Neuron (in vitro differentiated cells): ENCODE measurements around the gene TIRAP.
A peak's percentile ranks its signal among the peaks of the same experiment; 100 is the strongest.
"Not testable (repeated sequence)": the region's sequence is repeated elsewhere in the genome, so short reads cannot be mapped to it uniquely, and the experiment has no call there.

Experiments
- H2AFZ ChIP-seq: one replicate; pipeline ENCODE4 v1.6.1; 2013; ENCODE audit warnings: low read depth, mild to moderate bottlenecking, inconsistent platforms, low read length, moderate library complexity
- H3K27me3 ChIP-seq: one replicate; pipeline ENCODE4 v1.6.1; 2013; ENCODE audit warnings: low read length; ENCODE audit not compliant: insufficient read depth
- H3K36me3 ChIP-seq: one replicate; pipeline ENCODE4 v1.6.1; 2013; ENCODE audit warnings: low read length; ENCODE audit not compliant: insufficient read depth
- H3K4me1 ChIP-seq: one replicate; pipeline ENCODE4 v1.6.1; 2013; ENCODE audit warnings: low read length; ENCODE audit not compliant: insufficient read depth
- H3K4me3 ChIP-seq: 2 replicates; pipeline ENCODE4 v1.5.1; 2013; ENCODE audit warnings: mild to moderate bottlenecking, low read length, moderate library complexity
- H3K9me3 ChIP-seq: one replicate; pipeline ENCODE4 v1.6.1; 2013; ENCODE audit warnings: low read length

The TIRAP gene

GRCh38 chr11:126297004-126297403 lies 14.1 kb downstream of the TIRAP start:
- no peaks in the 10 kb centered on the region for H3K27me3 ChIP-seq
- H3K4me3 ChIP-seq, result no peak overlapping the region
- H2AFZ ChIP-seq, result no peak overlapping the region
- no peaks in the 10 kb centered on the region for H3K4me1 ChIP-seq
- no peaks in the 10 kb centered on the region for H3K9me3 ChIP-seq
- H3K36me3 ChIP-seq, result peaks cover 27% of the 10 kb centered on the region

GRCh38 chr11:126303623-126304456 lies 20.9 kb downstream of the TIRAP start, which contains the start of gene DCPS:
TSS of gene DCPS (plus strand) at chr11:126304060. CDS start at chr11:126304081, 21 bp downstream.
- Histone ChIP-seq H3K27me3 (no peaks in the 10 kb centered on the region), H3K36me3 (peaks cover 5% of the 10 kb centered on the region), H3K4me1 (peaks cover 15% of the 10 kb centered on the region), H2AFZ (peak within 1 kb of the TSS; percentile 66), H3K9me3 (peaks cover 2% of the 10 kb centered on the region), H3K4me3 (peak within 1 kb of the TSS; percentile 76)

GRCh38 chr11:126304457-126305075 lies 21.7 kb downstream of the TIRAP start:
- Histone ChIP-seq H2AFZ (peak overlapping the region; percentile 66), H3K4me1 (peaks cover 15% of the 10 kb centered on the region), H3K4me3 (peak overlapping the region; percentile 76), H3K36me3 (peaks cover 3% of the 10 kb centered on the region), H3K9me3 (peaks cover 2% of the 10 kb centered on the region), H3K27me3 (no peaks in the 10 kb centered on the region)

- H3K9me3 ChIP-seq, result peaks cover 2% of the 10 kb centered on the region
- H3K27me3 ChIP-seq, result no peaks in the 10 kb centered on the region
- peaks cover 3% of the 10 kb centered on the region for H3K36me3 ChIP-seq
- H3K4me3 ChIP-seq, result no peak overlapping the region
- H2AFZ ChIP-seq, result no peak overlapping the region
- H3K4me1 ChIP-seq, result peaks cover 15% of the 10 kb centered on the region
Measured at GRCh38 chr11:126305699-126306098, 22.8 kb downstream of the TIRAP start.

GRCh38 chr11:126307706-126308105 lies 24.8 kb downstream of the TIRAP start:
- H3K9me3 ChIP-seq, result no peaks in the 10 kb centered on the region

GRCh38 chr11:126308271-126308671 lies 25.4 kb downstream of the TIRAP start:
- H3K4me1 ChIP-seq, result peaks cover 11% of the 10 kb centered on the region
- no peaks in the 10 kb centered on the region for H3K36me3 ChIP-seq
- no peak overlapping the region for H2AFZ ChIP-seq

More at GRCh38 chr11:126307706-126308105, 24.8 kb downstream of the TIRAP start:
- H3K4me1 ChIP-seq, result peaks cover 15% of the 10 kb centered on the region
- no peak overlapping the region for H3K4me3 ChIP-seq
- H3K36me3 ChIP-seq, result peaks cover under 1% of the 10 kb centered on the region
- H3K27me3 ChIP-seq, result no peaks in the 10 kb centered on the region
- H2AFZ ChIP-seq, result no peak overlapping the region

GRCh38 chr11:126308771-126309170 lies 25.9 kb downstream of the TIRAP start:
- not testable (repeated sequence) for H3K9me3 ChIP-seq, H3K36me3 ChIP-seq, H2AFZ ChIP-seq, H3K4me3 ChIP-seq, H3K4me1 ChIP-seq, H3K27me3 ChIP-seq

More at GRCh38 chr11:126308271-126308671, 25.4 kb downstream of the TIRAP start:
- Histone ChIP-seq H3K4me3 (no peak overlapping the region), H3K9me3 (no peaks in the 10 kb centered on the region), H3K27me3 (no peaks in the 10 kb centered on the region)

GRCh38 chr11:126310200-126310991 lies 27.5 kb downstream of the TIRAP start:
- Histone ChIP-seq H3K4me1 (peaks cover 4% of the 10 kb centered on the region), H3K4me3 (no peak overlapping the region), H3K9me3 (no peaks in the 10 kb centered on the region), H2AFZ (no peak overlapping the region), H3K27me3 (no peaks in the 10 kb centered on the region), H3K36me3 (no peaks in the 10 kb centered on the region)

GRCh38 chr11:126310992-126311310 lies 28.1 kb downstream of the TIRAP start:
- Histone ChIP-seq H2AFZ (no peak overlapping the region), H3K27me3 (no peaks in the 10 kb centered on the region), H3K36me3 (no peaks in the 10 kb centered on the region), H3K4me3 (no peak overlapping the region), H3K9me3 (no peaks in the 10 kb centered on the region), H3K4me1 (peaks cover 4% of the 10 kb centered on the region)

GRCh38 chr11:126311401-126312291 lies 28.8 kb downstream of the TIRAP start:
- Histone ChIP-seq H3K4me1 (peaks cover 4% of the 10 kb centered on the region), H2AFZ (no peak overlapping the region), H3K27me3 (no peaks in the 10 kb centered on the region), H3K36me3 (no peaks in the 10 kb centered on the region), H3K4me3 (no peak overlapping the region), H3K9me3 (no peaks in the 10 kb centered on the region)

- Histone ChIP-seq H3K4me3 (no peak overlapping the region), H3K27me3 (no peaks in the 10 kb centered on the region), H3K36me3 (no peaks in the 10 kb centered on the region), H3K9me3 (no peaks in the 10 kb centered on the region), H3K4me1 (peaks cover 4% of the 10 kb centered on the region), H2AFZ (no peak overlapping the region)
Measured at GRCh38 chr11:126312961-126313360, 30.1 kb downstream of the TIRAP start.

GRCh38 chr11:126313826-126314225 lies 30.9 kb downstream of the TIRAP start:
- H2AFZ ChIP-seq, result no peak overlapping the region
- H3K27me3 ChIP-seq, result no peaks in the 10 kb centered on the region
- H3K36me3 ChIP-seq, result no peaks in the 10 kb centered on the region
- H3K4me1 ChIP-seq, result no peaks in the 10 kb centered on the region
- no peaks in the 10 kb centered on the region for H3K9me3 ChIP-seq
- no peak overlapping the region for H3K4me3 ChIP-seq
